Measurements from ENCODE around the gene FMN2.
A peak's percentile ranks its signal among the peaks of the same experiment; 100 is the strongest.
"Not testable (repeated sequence)": the region's sequence is repeated elsewhere in the genome, so short reads cannot be mapped to it uniquely, and the experiment has no call there.

FMN2 gene

GRCh38 chr1:240362826-240363225, 271.1 kb downstream of the FMN2 start:
- DNase-seq (ENCODE audit: low spot score): no peak

GRCh38 chr1:240363315-240363714, 271.6 kb downstream of the FMN2 start:
- DNase-seq (ENCODE audit: low spot score): no peak

DNA sequence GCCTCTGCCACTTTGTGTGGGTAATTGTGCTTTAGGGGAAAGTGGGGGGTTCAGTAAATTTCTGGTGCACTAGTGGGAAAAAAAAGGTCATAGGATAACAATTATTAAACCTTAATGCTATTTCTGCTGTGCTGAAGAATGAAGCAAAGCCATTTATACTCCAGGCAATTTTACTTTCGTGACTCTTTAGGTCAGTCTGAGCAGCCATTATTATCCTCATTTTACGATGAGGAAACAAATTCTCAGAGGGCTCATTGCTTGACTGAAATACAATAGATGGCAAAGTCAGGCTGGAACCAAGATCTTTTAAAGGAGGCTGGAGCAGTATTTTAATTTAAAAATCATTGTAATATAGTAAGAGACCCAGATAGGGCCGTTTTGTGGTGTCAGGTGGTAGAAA, 272.2 kb downstream of the FMN2 start:
- DNase-seq (ENCODE audit: low spot score): no peak

- DNase-seq (ENCODE audit: low spot score): no peak
Observed at GRCh38 chr1:240366636-240367035, 275.0 kb downstream of the FMN2 start.

GRCh38 chr1:240385551-240385950, 293.9 kb downstream of the FMN2 start:
- no peak for DNase-seq (ENCODE audit: low spot score)

- peak; percentile 73 for DNase-seq (ENCODE audit: low spot score)
Observed at GRCh38 chr1:240385985-240386978, 294.6 kb downstream of the FMN2 start.

- DNase-seq (ENCODE audit: low spot score): no peak
Observed at GRCh38 chr1:240387051-240387450, 295.4 kb downstream of the FMN2 start.

GRCh38 chr1:240391660-240392260, 300.1 kb downstream of the FMN2 start:
- no peak for DNase-seq (ENCODE audit: low spot score)

DNA sequence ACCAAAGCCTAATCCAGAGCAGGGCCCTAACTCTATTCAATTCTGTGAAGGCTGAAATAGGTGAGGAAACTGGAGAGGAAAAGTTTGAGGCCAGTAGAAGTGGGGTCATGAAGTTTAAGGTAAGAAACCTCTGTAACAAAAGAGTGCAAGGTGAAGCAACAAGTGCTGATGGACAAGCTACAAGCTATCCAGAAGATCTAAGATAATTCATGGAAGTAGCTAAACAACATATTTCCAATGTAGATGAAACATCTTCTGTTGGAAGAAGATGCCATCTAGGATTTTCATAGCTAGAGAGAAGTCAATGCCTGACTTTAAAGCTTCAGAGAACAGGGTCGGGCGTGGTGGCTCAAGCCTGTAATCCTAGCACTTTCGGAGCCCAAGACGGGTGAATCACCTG, 302.7 kb downstream of the FMN2 start:
- DNase-seq (ENCODE audit: low spot score): no peak

DNA sequence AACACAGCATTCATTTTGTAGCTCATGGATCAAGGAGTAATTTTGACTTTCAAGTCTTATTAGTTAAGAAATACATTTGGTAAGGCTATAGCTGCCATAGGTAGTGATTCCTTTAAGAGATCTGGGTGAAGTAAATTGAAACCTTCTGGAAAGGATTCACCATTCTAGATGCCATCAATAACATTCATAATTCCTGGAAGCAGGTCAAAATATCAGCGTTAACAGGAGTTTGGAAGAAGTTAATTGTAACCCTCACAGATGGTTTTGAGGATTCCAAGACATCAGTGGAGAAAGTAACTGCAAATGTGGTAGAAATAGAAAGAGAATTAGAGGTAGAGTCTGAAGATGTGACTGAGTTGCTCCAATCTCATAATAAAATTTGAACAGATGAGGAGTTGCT, 303.7 kb downstream of the FMN2 start:
- no peak for DNase-seq (ENCODE audit: low spot score)

GRCh38 chr1:240399381-240399780, 307.7 kb downstream of the FMN2 start:
- peak; percentile 83 for DNase-seq (ENCODE audit: low spot score)

GRCh38 chr1:240401731-240402130, 310.0 kb downstream of the FMN2 start:
- no peak for DNase-seq (ENCODE audit: low spot score)

DNA sequence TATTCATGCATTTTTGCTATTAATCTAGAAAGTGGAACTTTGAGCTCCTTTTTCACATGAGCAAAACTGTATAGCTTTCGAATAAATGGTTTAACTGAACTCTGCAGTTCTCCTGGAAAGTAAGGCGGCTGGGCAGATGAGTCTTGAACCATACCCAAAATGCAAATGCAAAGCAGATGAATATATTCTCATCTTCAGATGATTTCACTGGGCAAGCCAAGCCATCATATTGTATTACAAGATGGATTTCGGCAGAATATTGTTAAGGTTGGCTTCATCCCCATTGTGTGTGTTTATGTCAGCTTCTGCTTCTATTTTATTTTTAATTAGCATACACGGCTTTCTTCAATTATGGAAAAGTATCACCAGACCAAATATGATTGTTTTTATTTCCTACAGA, 310.6 kb downstream of the FMN2 start:
- DNase-seq (ENCODE audit: low spot score): peak; percentile 35

GRCh38 chr1:240404286-240404685, 312.6 kb downstream of the FMN2 start:
- DNase-seq (ENCODE audit: low spot score): peak; percentile 27

GRCh38 chr1:240405751-240406150, 314.1 kb downstream of the FMN2 start:
- no peak for DNase-seq (ENCODE audit: low spot score)

GRCh38 chr1:240407407-240407806, 315.7 kb downstream of the FMN2 start:
- DNase-seq (ENCODE audit: low spot score): no peak

DNA sequence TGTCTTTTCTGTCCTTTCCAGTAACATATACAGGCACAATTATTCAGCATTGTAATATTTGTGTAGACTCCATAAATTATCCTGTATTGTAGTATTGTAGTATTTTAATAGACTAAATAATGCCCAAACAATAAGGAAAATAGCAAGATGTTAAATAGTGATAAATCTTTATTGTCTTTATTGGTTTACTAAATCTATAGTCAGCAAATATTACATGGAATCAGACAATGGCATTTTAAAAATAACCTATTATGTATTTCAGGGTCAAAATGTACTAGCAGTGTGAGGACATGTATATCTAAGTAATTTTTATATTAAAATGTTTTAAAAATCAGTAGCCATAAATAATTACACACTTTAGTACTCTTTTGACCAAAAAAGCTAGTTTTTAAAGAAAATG, 317.9 kb downstream of the FMN2 start:
- DNase-seq (ENCODE audit: low spot score): no peak

- peak; percentile 72 for DNase-seq (ENCODE audit: low spot score)
Observed at GRCh38 chr1:240413732-240414131, 322.0 kb downstream of the FMN2 start.

DNA sequence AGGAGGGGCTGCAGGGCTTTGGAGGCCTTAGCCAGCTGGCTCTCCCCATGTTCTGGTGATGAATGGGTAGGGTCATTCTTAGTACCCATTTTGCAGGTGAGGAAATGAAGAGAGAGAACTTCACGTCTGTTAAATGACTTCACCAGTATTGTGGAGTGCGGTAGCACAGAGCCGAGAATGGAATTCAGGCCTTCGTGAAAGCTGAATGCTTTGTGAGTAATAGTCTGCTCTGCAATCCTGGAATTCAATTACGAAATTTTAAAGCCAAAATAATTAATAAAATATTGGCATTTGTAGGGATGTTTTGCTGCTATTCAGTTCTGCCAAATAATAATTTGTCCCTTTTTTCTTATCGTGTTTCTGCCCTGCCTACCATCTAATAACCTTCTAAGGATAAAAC, 322.6 kb downstream of the FMN2 start:
- peak; percentile 72 for DNase-seq (ENCODE audit: low spot score)

DNA sequence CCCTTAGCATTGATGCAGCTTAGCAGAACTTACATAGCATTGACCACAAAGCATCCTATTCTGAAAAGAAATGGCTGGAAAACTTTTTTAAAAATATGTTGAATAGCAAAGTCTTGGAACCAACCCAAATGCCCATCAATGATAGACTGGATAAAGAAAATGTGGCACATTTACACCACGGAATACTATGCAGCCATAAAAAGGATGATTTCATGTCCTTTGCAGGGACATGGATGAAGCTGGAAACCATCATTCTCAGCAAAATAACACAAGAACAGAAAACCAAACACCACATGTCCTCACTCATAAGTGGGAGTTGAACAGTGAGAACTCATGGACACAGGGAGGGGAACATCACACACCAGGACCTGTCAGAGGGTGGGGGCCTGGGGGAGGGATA, 323.3 kb downstream of the FMN2 start:
- not testable (repeated sequence) for DNase-seq (ENCODE audit: low spot score)

- no peak for DNase-seq (ENCODE audit: low spot score)
Observed at GRCh38 chr1:240415532-240415931, 323.8 kb downstream of the FMN2 start.

DNA sequence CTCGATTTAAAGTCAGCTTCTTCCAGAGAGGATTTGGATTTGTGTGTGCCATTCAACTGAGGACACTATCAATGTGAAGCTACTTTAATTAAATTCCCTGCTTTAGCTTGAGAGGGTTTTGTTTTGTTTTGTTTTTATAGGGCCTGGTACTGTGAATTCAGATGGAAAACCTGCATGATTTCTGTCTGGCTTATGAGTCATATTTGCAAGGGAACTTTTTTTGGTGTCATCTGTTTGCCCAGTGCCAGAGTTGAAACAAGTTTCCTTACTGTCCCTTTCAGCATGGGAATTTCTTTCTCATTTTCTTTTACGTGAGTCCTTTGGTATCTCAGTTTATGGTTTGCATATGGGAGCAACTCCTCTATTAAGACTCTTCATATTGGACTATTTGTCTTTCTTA, 325.6 kb downstream of the FMN2 start:
- peak; percentile 27 for DNase-seq (ENCODE audit: low spot score)

GRCh38 chr1:240420766-240421165, 329.1 kb downstream of the FMN2 start:
- DNase-seq (ENCODE audit: low spot score): no peak

Measured in GM03348 (cell line).